H1 (cell line): Measurements from ENCODE around the gene GDAP1L1. TPM values are rescaled to one million over a fixed set of nuclear protein-coding genes. Genes with fewer than 3 reads are reported as not detected.

Source experiments
- CTCF ChIA-PET: fragments of 300-600 bp; sonication (Branson Sonifier 250); formaldehyde crosslinking; loops from one replicate; lab custom pipeline; 2021; ENCODE audit not compliant: partially characterized antibody; lab: Charles Lee
- POLR2A ChIA-PET: fragments of 300-600 bp; sonication (Branson Sonifier 250); formaldehyde crosslinking; loops from one replicate; lab custom pipeline; 2021; ENCODE audit warnings: inconsistent platforms; ENCODE audit not compliant: partially characterized antibody; lab: Charles Lee
- DNase-seq, 2 experiments: peaks; one replicate each; pipeline versions ENCODE4 v3.0.0 to v3.0.0-alpha.2; 2010 to 2022; ENCODE audit warnings: low spot score in 2 of 2, low read depth in 1 of 2, mixed read lengths in 1 of 2
- FAIRE-seq: peaks from 2 replicates; lab custom pipeline; 2011; peaks lifted over from hg19 to GRCh38; lab: Jason Lieb, UNC
- H2AFZ ChIP-seq: 2 replicates; pipeline ENCODE4 v1.8.1; 2012; ENCODE audit warnings: low read length, inconsistent platforms
- H2AK5ac ChIP-seq: 2 replicates; pipeline ENCODE4 v1.6.1; 2013; ENCODE audit warnings: low read depth, low read length
- H2BK120ac ChIP-seq: replicated peaks from 2 replicates; pipeline ENCODE3; 2013; ENCODE audit warnings: low read depth, low read length, inconsistent platforms
- H2BK12ac ChIP-seq: 2 replicates; pipeline ENCODE4 v1.6.1; 2013; ENCODE audit warnings: low read depth, low read length
- H2BK15ac ChIP-seq: 2 replicates; pipeline ENCODE4 v1.6.1; 2013; ENCODE audit warnings: low read length
- H2BK20ac ChIP-seq: 2 replicates; pipeline ENCODE4 v1.6.1; 2013; ENCODE audit warnings: low read length
- H2BK5ac ChIP-seq: 2 replicates; pipeline ENCODE4 v1.6.1; 2013; ENCODE audit warnings: low read depth, low read length
- H3K14ac ChIP-seq: 2 replicates; pipeline ENCODE4 v1.6.1; 2013; ENCODE audit warnings: inconsistent platforms; ENCODE audit not compliant: insufficient read length
- H3K18ac ChIP-seq: 2 replicates; pipeline ENCODE4 v1.6.1; 2013; ENCODE audit warnings: low read length; ENCODE audit errors: extremely low read depth
- H3K23ac ChIP-seq: 2 replicates; pipeline ENCODE4 v1.6.1; 2013; ENCODE audit warnings: inconsistent platforms; ENCODE audit not compliant: insufficient read length
- H3K23me2 ChIP-seq: 2 replicates; pipeline ENCODE4 v1.6.1; 2013; ENCODE audit warnings: low read depth, low read length
- H3K27ac ChIP-seq: 2 replicates; pipeline ENCODE4 v1.6.1; 2011; ENCODE audit warnings: low read depth, low read length, inconsistent platforms
- H3K27me3 ChIP-seq, 4 experiments: replicated peaks in 1 of 4; 1 replicate in 1 of 4; 2 replicates in 3 of 4; pipeline versions ENCODE4 v1.6.1 to v1.8.1; 2011 to 2013; ENCODE audit warnings: low read length in 3 of 4, mild to moderate bottlenecking in 3 of 4, inconsistent platforms in 2 of 4, mixed read lengths in 2 of 4, moderate library complexity in 1 of 4; ENCODE audit not compliant: control insufficient read depth in 3 of 4, insufficient read depth in 3 of 4; ENCODE audit errors: extremely low read depth in 1 of 4
- H3K36me3 ChIP-seq, 4 experiments: 2 replicates each; pipeline versions ENCODE4 v1.6.1 to v1.8.1; 2011 to 2013; ENCODE audit warnings: mild to moderate bottlenecking in 4 of 4, low read length in 3 of 4, moderate library complexity in 2 of 4, control low read depth in 1 of 4, inconsistent platforms in 1 of 4; ENCODE audit not compliant: insufficient read depth in 4 of 4, control insufficient read depth in 2 of 4
- H3K4ac ChIP-seq: replicated peaks from 2 replicates; pipeline ENCODE3; 2013; ENCODE audit warnings: low read length, low read depth, mixed read lengths, inconsistent platforms; ENCODE audit not compliant: insufficient read length
- H3K4me1 ChIP-seq, 4 experiments: replicated peaks in 1 of 4; 1 replicate in 1 of 4; 2 replicates in 3 of 4; pipeline versions ENCODE4 v1.6.1 to v1.8.1; 2011 to 2013; ENCODE audit warnings: low read length in 3 of 4, inconsistent platforms in 2 of 4, mixed read lengths in 1 of 4; ENCODE audit not compliant: insufficient read depth in 4 of 4, control insufficient read depth in 3 of 4
- H3K4me2 ChIP-seq, 2 experiments: 2 replicates each; pipeline versions ENCODE4 v1.6.1 to v1.8.1; 2011 to 2013; ENCODE audit warnings: low read depth in 2 of 2, low read length in 2 of 2, control low read depth in 1 of 2, inconsistent platforms in 1 of 2, mild to moderate bottlenecking in 1 of 2; ENCODE audit not compliant: insufficient read depth in 1 of 2
- H3K4me3 ChIP-seq, 4 experiments: fragments of 200-600, 300-600 bp in 1 of 4; sonication (generic), shearing (Covaris generic), sonication (Bioruptor Twin) in 1 of 4; 2 replicates each; pipeline versions ENCODE4 v1.5.1 to v1.8.1; 2011 to 2016; ENCODE audit warnings: low read length in 4 of 4, low read depth in 3 of 4, control low read depth in 2 of 4, inconsistent platforms in 2 of 4, mild to moderate bottlenecking in 2 of 4, mixed read lengths in 1 of 4, moderate library complexity in 1 of 4; ENCODE audit not compliant: insufficient read depth in 2 of 4; ENCODE audit errors: extremely low read depth in 1 of 4
- H3K56ac ChIP-seq: replicated peaks from 2 replicates; pipeline ENCODE3; 2013; ENCODE audit warnings: low read depth, mild to moderate bottlenecking, mixed read lengths, low read length, inconsistent platforms; ENCODE audit not compliant: insufficient read length
- H3K79me1 ChIP-seq: 2 replicates; pipeline ENCODE4 v1.6.1; 2013; ENCODE audit warnings: low read depth, low read length, control low read depth
- H3K79me2 ChIP-seq, 2 experiments: 2 replicates each; pipeline versions ENCODE4 v1.6.1 to v1.8.1; 2012 to 2013; ENCODE audit warnings: low read length in 2 of 2, mild to moderate bottlenecking in 2 of 2, inconsistent platforms in 1 of 2; ENCODE audit not compliant: insufficient read depth in 2 of 2, control insufficient read depth in 1 of 2
- H3K9ac ChIP-seq, 4 experiments: replicated peaks in 1 of 4; 1 replicate in 1 of 4; 2 replicates in 3 of 4; pipeline versions ENCODE4 v1.6.1 to v1.8.1; 2011 to 2013; ENCODE audit warnings: low read depth in 3 of 4, low read length in 3 of 4, control low read depth in 2 of 4, mild to moderate bottlenecking in 2 of 4, moderate library complexity in 2 of 4, inconsistent platforms in 1 of 4; ENCODE audit errors: extremely low read depth in 1 of 4
- H3K9me3 ChIP-seq, 2 experiments: 2 replicates each; pipeline versions ENCODE4 v1.6.1 to v1.8.1; 2012 to 2013; ENCODE audit warnings: mild to moderate bottlenecking in 2 of 2, moderate library complexity in 2 of 2, control low read depth in 1 of 2, inconsistent platforms in 1 of 2, low read depth in 1 of 2, low read length in 1 of 2, mixed read lengths in 1 of 2; ENCODE audit not compliant: insufficient read depth in 2 of 2
- H4K20me1 ChIP-seq, 2 experiments: replicated peaks in 1 of 2; 2 replicates each; pipeline versions ENCODE3 to v1.8.1; 2011 to 2013; ENCODE audit warnings: inconsistent platforms in 2 of 2, low read length in 2 of 2, mild to moderate bottlenecking in 1 of 2; ENCODE audit not compliant: insufficient read depth in 2 of 2, control insufficient read depth in 1 of 2
- H4K5ac ChIP-seq: 2 replicates; pipeline ENCODE4 v1.6.1; 2013; ENCODE audit warnings: low read length, low read depth, mixed read lengths, inconsistent platforms; ENCODE audit not compliant: insufficient read length
- H4K8ac ChIP-seq: 2 replicates; pipeline ENCODE4 v1.8.0; 2013; ENCODE audit warnings: mild to moderate bottlenecking, moderate library complexity, low read length, inconsistent platforms; ENCODE audit not compliant: insufficient read depth; ENCODE audit errors: extremely low read depth
- H4K91ac ChIP-seq: replicated peaks from 2 replicates; pipeline ENCODE3; 2013; ENCODE audit warnings: low read length, mixed read lengths, inconsistent platforms; ENCODE audit not compliant: insufficient read length
- CBX8 ChIP-seq: fragments of 300-800, 300-1000 bp; sonication (generic); IDR thresholded peaks from 2 replicates; pipeline ENCODE4 v1.7.1; 2016; ENCODE audit warnings: low read depth, low read length, borderline replicate concordance
- POLR2A ChIP-seq, 2 experiments: IDR thresholded peaks; 1 replicate in 1 of 2; 2 replicates in 1 of 2; pipeline ENCODE4 v1.6.1; 2011; ENCODE audit warnings: low read depth in 2 of 2, low read length in 2 of 2, mild to moderate bottlenecking in 2 of 2; ENCODE audit errors: control extremely low read depth in 1 of 2
- POU5F1 ChIP-seq: IDR thresholded peaks from 2 replicates; pipeline ENCODE4 v1.6.1; 2011; ENCODE audit warnings: low read depth, mild to moderate bottlenecking, low read length, moderate library complexity
- SP2 ChIP-seq: IDR thresholded peaks from 2 replicates; pipeline ENCODE4 v1.6.1; 2012; ENCODE audit warnings: mild to moderate bottlenecking, low read length, inconsistent platforms
- WGBS, 2 experiments: shearing (Covaris generic) in 1 of 2; methylation state at CpG; one replicate each; pipeline versions ENCODE4 v1.1.6 to v1.1.7; 2013 to 2015; ENCODE audit warnings: low lambda C conversion rate in 2 of 2, mixed read lengths in 2 of 2, inconsistent platforms in 1 of 2, low coverage in 1 of 2, missing lambda C conversion rate in 1 of 2; ENCODE audit not compliant: insufficient replicate concordance in 2 of 2, insufficient coverage in 1 of 2, insufficient read length in 1 of 2; ENCODE audit errors: extremely low coverage in 1 of 2, missing lambda C conversion rate in 1 of 2; 5-methylcytosine and 5-hydroxymethylcytosine counted together
- polyA plus RNA-seq, 7 experiments: library from polyadenylated mRNA; depleted of rRNA in 3 of 7; stranded (reverse) in 5 of 7; unstranded in 2 of 7; fragments of >200 nt in 5 of 7; fragments of 200-250 nt in 2 of 7; gene quantifications; 1 replicate in 5 of 7; 2 replicates in 1 of 7; 4 replicates in 1 of 7; pipeline versions ENCODE4 v1.2.1 to v1.2.3, GENCODE V29; 2011 to 2013; ENCODE audit warnings: missing spikeins in 2 of 7, mixed read lengths in 2 of 7
- total RNA-seq: library from RNA; stranded (reverse); fragmentation: NEBNext Ultra II Directional; extraction: Animal tissue kit (Norgen Biotek cat#: 25700); gene quantifications from 2 replicates; pipeline ENCODE4 v1.2.1, GENCODE V29; 2021

Gene GDAP1L1
- total and polyA plus RNA-seq, 2 of the 8 experiments (the other 6 are each of a cell fraction or from before 2014, with no cell fraction given), result 8.5 to 63.1 TPM

DNA sequence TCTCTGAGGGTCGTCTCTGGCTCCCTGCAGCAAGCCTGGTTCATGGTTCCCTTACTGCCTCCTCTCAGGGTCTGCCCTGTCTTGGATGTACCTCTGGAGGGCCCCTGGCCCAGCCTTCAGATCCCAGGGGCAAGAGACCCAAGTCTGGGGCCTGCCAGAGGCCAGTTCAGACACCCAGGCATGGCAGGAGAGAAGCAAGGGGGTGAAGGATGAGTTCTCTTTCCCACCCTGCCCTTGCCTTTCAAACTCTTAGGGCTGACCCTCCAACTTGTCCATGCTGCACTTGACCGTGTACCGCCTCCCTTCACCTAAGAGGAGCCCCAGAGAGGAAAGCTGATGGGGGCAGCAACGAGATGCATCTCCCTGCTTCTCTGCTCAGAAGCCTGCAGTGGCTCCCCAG is 4.2 kb downstream of the GDAP1L1 start:
- Histone ChIP-seq H3K23me2 (peaks cover 11% of the 10 kb centered on the region), H2BK20ac (no peak overlapping the region), H3K9me3 (no peaks in the 10 kb centered on the region), H3K79me1 (no peaks in the 10 kb centered on the region), H4K8ac (no peak overlapping the region), H3K23ac (no peak overlapping the region), H3K4ac (no peak overlapping the region), H2BK15ac (no peak overlapping the region), H3K56ac (no peak overlapping the region), H2BK12ac (no peak overlapping the region), H2BK5ac (no peak overlapping the region), H2BK120ac (no peak overlapping the region), H4K5ac (no peak overlapping the region), H3K36me3 (no peaks in the 10 kb centered on the region), H3K18ac (no peak overlapping the region), H3K14ac (no peak overlapping the region), H3K4me1 (peaks cover 0 to 10% (median 1%) of the 10 kb centered on the region in 4 experiments; a peak in 5 of 7 replicates), H3K4me3 (no peak overlapping the region), H2AFZ (no peak overlapping the region), H3K9ac (no peak overlapping the region; a peak in 1 of 7 replicates), H4K20me1 (peaks cover 0 to 5% of the 10 kb centered on the region in 2 experiments), H3K27ac (no peak overlapping the region), H3K79me2 (no peaks in the 10 kb centered on the region), H4K91ac (no peak overlapping the region), H2AK5ac (no peak overlapping the region), H3K27me3 (no peaks in the 10 kb centered on the region; a peak in 1 of 7 replicates), H3K4me2 (no peak overlapping the region)
- no peak for TF ChIP-seq CBX8
- no peak for TF ChIP-seq SP2
- no peak for TF ChIP-seq POU5F1
- TF ChIP-seq POLR2A (IDR thresholded peaks at IDR 0.05; ENCODE audit: control extremely low read depth in 1 of 2, low read depth in 2 of 2, low read length in 2 of 2), result no peak
- DNase-seq (no peak), FAIRE-seq (no peak)
- ChIA-PET POLR2A (no interaction called here), CTCF (interaction anchor here (0.6 to 4.8 kb wide), 5 partner anchors 12 to 298 kb away, joined by 3 to 31 read pairs (median 8); no protein-coding TSS in a partner anchor)
- 84% methylated on average over 4 of the region's 4 CpGs; no CpG with 5 or more reads in 1 of the 2 experiments for WGBS, 2 experiments
